CD4-positive, alpha-beta memory T cell (primary cell): ENCODE data around the gene GRIK4. TPM values are rescaled to one million over a fixed set of nuclear protein-coding genes. Genes with fewer than 3 reads are reported as not detected.
"Not testable (repeated sequence)": the region's sequence is repeated elsewhere in the genome, so short reads cannot be mapped to it uniquely, and the experiment has no call there.

Experiments used
- CTCF ChIA-PET: fragments of 350-600 bp; sonication (Branson Sonifier 250); formaldehyde crosslinking; loops from one replicate; lab custom pipeline; 2021; ENCODE audit warnings: inconsistent platforms; ENCODE audit not compliant: partially characterized antibody; lab: Charles Lee
- POLR2A ChIA-PET: fragments of 350-600 bp; sonication (Branson Sonifier 250); formaldehyde crosslinking; loops from one replicate; lab custom pipeline; 2021; ENCODE audit not compliant: partially characterized antibody; lab: Charles Lee
- DNase-seq, 5 donors: peaks; one replicate each; pipeline versions ENCODE4 v3.0.0 to v3.0.0-alpha.2; 2020 to 2022; ENCODE audit warnings: mixed read lengths in 1 of 5
- H3K27ac ChIP-seq: one replicate; pipeline ENCODE4 v1.7.0; 2013; ENCODE audit warnings: low read depth, low read length
- H3K27me3 ChIP-seq: 2 replicates; pipeline ENCODE4 v1.7.0; 2013; ENCODE audit warnings: mild to moderate bottlenecking, low read length, moderate library complexity; ENCODE audit not compliant: insufficient read depth
- H3K36me3 ChIP-seq: 2 replicates; pipeline ENCODE4 v1.7.0; 2013; ENCODE audit warnings: mild to moderate bottlenecking, low read length, moderate library complexity; ENCODE audit not compliant: insufficient read depth
- H3K4me1 ChIP-seq: 2 replicates; pipeline ENCODE4 v1.7.0; 2013; ENCODE audit warnings: mild to moderate bottlenecking, low read length, moderate library complexity; ENCODE audit not compliant: insufficient read depth
- H3K4me3 ChIP-seq, 2 donors: one replicate each; pipeline ENCODE4 v1.7.0; 2013; ENCODE audit warnings: low read length in 2 of 2, mild to moderate bottlenecking in 1 of 2
- H3K9me3 ChIP-seq, 2 donors: one replicate each; pipeline ENCODE4 v1.7.0; 2013; ENCODE audit warnings: low read length in 2 of 2, control low read depth in 1 of 2; ENCODE audit not compliant: control insufficient read depth in 1 of 2
- H3K27ac Mint-ChIP-seq, 7 donors: one replicate each; pipeline ENCODE4 v1.8.0; 2020 to 2021; ENCODE audit warnings: mixed read lengths in 7 of 7, mild to moderate bottlenecking in 6 of 7, inconsistent platforms in 3 of 7, moderate library complexity in 3 of 7
- H3K27me3 Mint-ChIP-seq, 2 donors: one replicate each; pipeline ENCODE4 v1.8.0; 2020 to 2021; ENCODE audit warnings: mixed read lengths in 2 of 2
- H3K36me3 Mint-ChIP-seq, 2 donors: one replicate each; pipeline ENCODE4 v1.8.0; 2020 to 2021; ENCODE audit warnings: mixed read lengths in 2 of 2, inconsistent platforms in 1 of 2, mild to moderate bottlenecking in 1 of 2
- H3K4me1 Mint-ChIP-seq, 4 donors: one replicate each; pipeline ENCODE4 v1.8.0; 2020 to 2021; ENCODE audit warnings: mixed read lengths in 4 of 4, mild to moderate bottlenecking in 1 of 4
- H3K4me3 Mint-ChIP-seq, 8 donors: one replicate each; pipeline ENCODE4 v1.8.0; 2020 to 2021; ENCODE audit warnings: mixed read lengths in 8 of 8, mild to moderate bottlenecking in 7 of 8, moderate library complexity in 6 of 8, inconsistent platforms in 3 of 8
- H3K9me3 Mint-ChIP-seq, 8 donors: one replicate each; pipeline ENCODE4 v1.8.0; 2020 to 2021; ENCODE audit warnings: mixed read lengths in 8 of 8, mild to moderate bottlenecking in 5 of 8, inconsistent platforms in 3 of 8, moderate library complexity in 1 of 8
- intact Hi-C: fragments of 100-400 bp; cut with micrococcal nuclease; formaldehyde crosslinking; loops from one replicate; pipeline ENCODE4 v1.15.1; 2023
- polyA plus RNA-seq, 2 donors: library from polyadenylated mRNA; unstranded; fragments of 300-500 nt; fragmentation: Illumina TruSeq; gene quantifications; one replicate each; pipeline ENCODE4 v1.2.3, GENCODE V29; 2021
- total RNA-seq, 2 experiments: library from RNA; stranded (reverse); gene quantifications; one replicate each; pipeline ENCODE4 v1.2.3, GENCODE V29; 2021

The GRIK4 gene
- total and polyA plus RNA-seq, 4 experiments from 2014 or later: 0.06 TPM; not detected in 3

GRCh38 chr11:120615391-120615790 lies 103.8 kb downstream of the GRIK4 start:
- Mint-ChIP-seq H3K27me3 (peaks cover 11 to 17% of the 10 kb centered on the region in 2 donors), H3K4me3 (no peak overlapping the region), H3K36me3 (no peaks in the 10 kb centered on the region), H3K4me1 (no peaks in the 10 kb centered on the region), H3K27ac (no peak overlapping the region), H3K9me3 (peaks cover 0 to 35% (median 18%) of the 10 kb centered on the region in 8 donors)
- H3K4me1 ChIP-seq: no peaks in the 10 kb centered on the region
- H3K4me3 ChIP-seq: no peak overlapping the region
- CTCF ChIA-PET: no interaction called here
- intact Hi-C loops: no loop called here
- H3K27me3 ChIP-seq: no peaks in the 10 kb centered on the region
- no peak for DNase-seq
- H3K27ac ChIP-seq: no peak overlapping the region
- POLR2A ChIA-PET: no interaction called here
- no peaks in the 10 kb centered on the region for H3K36me3 ChIP-seq
- peaks cover 0 to 6% of the 10 kb centered on the region in 2 donors for H3K9me3 ChIP-seq

- Mint-ChIP-seq H3K9me3 (peaks cover 0 to 35% (median 19%) of the 10 kb centered on the region in 8 donors), H3K27ac (no peak overlapping the region), H3K36me3 (no peaks in the 10 kb centered on the region), H3K4me3 (no peak overlapping the region), H3K27me3 (peaks cover 8% of the 10 kb centered on the region in 2 donors), H3K4me1 (no peaks in the 10 kb centered on the region)
- ChIA-PET CTCF (no interaction called here), POLR2A (no interaction called here)
- intact Hi-C loops: no loop called here
- no peaks in the 10 kb centered on the region for H3K36me3 ChIP-seq
- H3K27ac ChIP-seq: no peak overlapping the region
- H3K9me3 ChIP-seq: peaks cover 0 to 6% of the 10 kb centered on the region in 2 donors
- no peak for DNase-seq
- H3K4me3 ChIP-seq: no peak overlapping the region
- H3K27me3 ChIP-seq: no peaks in the 10 kb centered on the region
- H3K4me1 ChIP-seq: no peaks in the 10 kb centered on the region
Observed at GRCh38 chr11:120618399-120618798, 106.9 kb downstream of the GRIK4 start.

GRCh38 chr11:120622189-120622875 lies 110.8 kb downstream of the GRIK4 start:
- CTCF ChIA-PET: no interaction called here
- peaks cover 3 to 12% of the 10 kb centered on the region in 2 donors for H3K27me3 Mint-ChIP-seq
- Histone ChIP-seq H3K4me3 (no peak overlapping the region), H3K36me3 (no peaks in the 10 kb centered on the region), H3K4me1 (no peaks in the 10 kb centered on the region), H3K27me3 (no peaks in the 10 kb centered on the region), H3K9me3 (peaks cover 0 to 6% of the 10 kb centered on the region in 2 donors), H3K27ac (no peak overlapping the region)
- H3K4me3 Mint-ChIP-seq: no peak overlapping the region
- peaks cover 0 to 28% (median 18%) of the 10 kb centered on the region in 8 donors for H3K9me3 Mint-ChIP-seq
- POLR2A ChIA-PET: no interaction called here
- no peaks in the 10 kb centered on the region for H3K4me1 Mint-ChIP-seq
- no peak for DNase-seq
- H3K27ac Mint-ChIP-seq: no peak overlapping the region
- H3K36me3 Mint-ChIP-seq: no peaks in the 10 kb centered on the region
- intact Hi-C loops: no loop called here

GRCh38 chr11:120624992-120625391 lies 113.4 kb downstream of the GRIK4 start:
- H3K27me3 Mint-ChIP-seq: peaks cover 1 to 14% of the 10 kb centered on the region in 2 donors
- H3K9me3 ChIP-seq, H3K27me3 ChIP-seq, CTCF ChIA-PET, H3K36me3 ChIP-seq, H3K4me3 Mint-ChIP-seq, H3K4me1 ChIP-seq, H3K36me3 Mint-ChIP-seq, H3K27ac ChIP-seq, POLR2A ChIA-PET, intact Hi-C loops, H3K4me3 ChIP-seq, H3K9me3 Mint-ChIP-seq, DNase-seq, H3K4me1 Mint-ChIP-seq: not testable (repeated sequence)
- H3K27ac Mint-ChIP-seq: peak overlapping the region in 1 of 7 donors; percentile 25

- no peak overlapping the region for H3K27ac ChIP-seq
- intact Hi-C loops: no loop called here
Observed at GRCh38 chr11:120625565-120625964, 114.0 kb downstream of the GRIK4 start.

GRCh38 chr11:120626791-120627190 lies 115.2 kb downstream of the GRIK4 start:
- Mint-ChIP-seq H3K9me3 (no peaks in the 10 kb centered on the region), H3K4me3 (no peak overlapping the region)

More at GRCh38 chr11:120625565-120625964, 114.0 kb downstream of the GRIK4 start:
- H3K4me3 ChIP-seq: no peak overlapping the region
- H3K9me3 ChIP-seq: no peaks in the 10 kb centered on the region
- H3K9me3 Mint-ChIP-seq: peaks cover 0 to 2% (median 0%) of the 10 kb centered on the region in 8 donors
- no peaks in the 10 kb centered on the region for H3K27me3 ChIP-seq
- H3K27me3 Mint-ChIP-seq: peaks cover 1 to 14% of the 10 kb centered on the region in 2 donors
- no peaks in the 10 kb centered on the region for H3K36me3 ChIP-seq
- H3K4me1 Mint-ChIP-seq: no peaks in the 10 kb centered on the region
- H3K4me1 ChIP-seq: no peaks in the 10 kb centered on the region
- no peaks in the 10 kb centered on the region for H3K36me3 Mint-ChIP-seq
- POLR2A ChIA-PET: no interaction called here
- CTCF ChIA-PET: no interaction called here
- H3K27ac Mint-ChIP-seq: no peak overlapping the region
- no peak overlapping the region for H3K4me3 Mint-ChIP-seq
- DNase-seq: no peak

GRCh38 chr11:120627327-120628163 lies 116.0 kb downstream of the GRIK4 start:
- no peak for DNase-seq
- intact Hi-C loops: no loop called here
- no peaks in the 10 kb centered on the region for H3K9me3 ChIP-seq
- Mint-ChIP-seq H3K27ac (no peak overlapping the region), H3K27me3 (peaks cover 1 to 16% of the 10 kb centered on the region in 2 donors), H3K9me3 (no peaks in the 10 kb centered on the region), H3K4me3 (no peak overlapping the region), H3K36me3 (no peaks in the 10 kb centered on the region), H3K4me1 (no peaks in the 10 kb centered on the region)
- no peaks in the 10 kb centered on the region for H3K4me1 ChIP-seq
- H3K36me3 ChIP-seq: no peaks in the 10 kb centered on the region
- POLR2A ChIA-PET: no interaction called here
- CTCF ChIA-PET: no interaction called here
- no peak overlapping the region for H3K27ac ChIP-seq
- no peaks in the 10 kb centered on the region for H3K27me3 ChIP-seq
- H3K4me3 ChIP-seq: no peak overlapping the region

More at GRCh38 chr11:120626791-120627190, 115.2 kb downstream of the GRIK4 start:
- H3K27me3 ChIP-seq: no peaks in the 10 kb centered on the region
- no peak for DNase-seq
- H3K4me3 ChIP-seq: no peak overlapping the region
- Mint-ChIP-seq H3K27me3 (peaks cover 1 to 16% of the 10 kb centered on the region in 2 donors), H3K36me3 (no peaks in the 10 kb centered on the region), H3K27ac (no peak overlapping the region), H3K4me1 (no peaks in the 10 kb centered on the region)
- no peaks in the 10 kb centered on the region for H3K36me3 ChIP-seq
- H3K9me3 ChIP-seq: no peaks in the 10 kb centered on the region
- intact Hi-C loops: no loop called here
- ChIA-PET CTCF (no interaction called here), POLR2A (no interaction called here)
- H3K4me1 ChIP-seq: no peaks in the 10 kb centered on the region
- no peak overlapping the region for H3K27ac ChIP-seq
